ENCODE results near the gene UBE2J2.

Gene UBE2J2

GRCh38 chr1:1304331-1305299 lies 31.0 kb upstream of the UBE2J2 start:
- H3K27ac ChIP-seq = peak overlapping the region; percentile 96; the same call in 1 of the 2 replicates
- no peak for TF ChIP-seq CTCF (IDR thresholded peaks at IDR 0.05)
- no peak for TF ChIP-seq ZFX (IDR thresholded peaks at IDR 0.05; ENCODE audit: borderline replicate concordance)

GRCh38 chr1:1303736-1304135 lies 30.1 kb upstream of the UBE2J2 start:
- no peak for TF ChIP-seq ZFX (IDR thresholded peaks at IDR 0.05; ENCODE audit: borderline replicate concordance)
- H3K27ac ChIP-seq = no peak overlapping the region

- TF ChIP-seq ZFX (IDR thresholded peaks at IDR 0.05; ENCODE audit: borderline replicate concordance) (no peak), CTCF (IDR thresholded peaks at IDR 0.05) (no peak)
- H3K27ac ChIP-seq = no peak overlapping the region
These were observed 29.4 kb upstream of the UBE2J2 start for GRCh38 chr1:1302951-1303509.

- TF ChIP-seq ZFX (IDR thresholded peaks at IDR 0.05; ENCODE audit: borderline replicate concordance) (no peak), CTCF (IDR thresholded peaks at IDR 0.05) (peak; percentile 75)
- no peak overlapping the region for H3K27ac ChIP-seq
These were observed 28.4 kb upstream of the UBE2J2 start for GRCh38 chr1:1302006-1302430.

GRCh38 chr1:1300352-1300739 lies 26.7 kb upstream of the UBE2J2 start:
- H3K27ac ChIP-seq = no peak overlapping the region
- no peak for TF ChIP-seq ZFX (IDR thresholded peaks at IDR 0.05; ENCODE audit: borderline replicate concordance)
- no peak for TF ChIP-seq CTCF (IDR thresholded peaks at IDR 0.05)

- H3K27ac ChIP-seq = no peak overlapping the region
- TF ChIP-seq ZFX (IDR thresholded peaks at IDR 0.05; ENCODE audit: borderline replicate concordance) (no peak), CTCF (IDR thresholded peaks at IDR 0.05) (peak; percentile 33)
These were observed 26.2 kb upstream of the UBE2J2 start for GRCh38 chr1:1299686-1300351.

GRCh38 chr1:1298861-1299685 lies 25.4 kb upstream of the UBE2J2 start:
- TF ChIP-seq ZFX (IDR thresholded peaks at IDR 0.05; ENCODE audit: borderline replicate concordance) (no peak), CTCF (IDR thresholded peaks at IDR 0.05) (no peak)
- H3K27ac ChIP-seq = no peak overlapping the region
